Keratinocyte (primary cell): Measurements from ENCODE around the gene PRORP. TPM values are rescaled to one million over a fixed set of nuclear protein-coding genes. Genes with fewer than 3 reads are reported as not detected.

Source experiments
- DNase-seq: peaks from one replicate; pipeline ENCODE4 v3.0.0-alpha.2; 2011; ENCODE audit warnings: low read depth, missing footprints, low spot score
- FAIRE-seq: peaks from 2 replicates; lab custom pipeline; 2011; peaks lifted over from hg19 to GRCh38; lab: Jason Lieb, UNC
- H2AFZ ChIP-seq: 2 replicates; pipeline ENCODE4 v1.6.0; 2012; ENCODE audit warnings: low read length, control low read depth, inconsistent platforms; ENCODE audit not compliant: control insufficient read depth
- H3K27ac ChIP-seq: 2 replicates; pipeline ENCODE4 v1.5.1; 2011; ENCODE audit warnings: low read length; ENCODE audit not compliant: control insufficient read depth, insufficient read depth
- H3K27me3 ChIP-seq: 3 replicates; pipeline ENCODE4 v1.6.0; 2011; ENCODE audit warnings: low read length; ENCODE audit not compliant: control insufficient read depth, insufficient read depth; ENCODE audit errors: extremely low read depth
- H3K36me3 ChIP-seq, 2 experiments: 2 replicates in 1 of 2; 3 replicates in 1 of 2; pipeline ENCODE4 v1.5.1; 2011; ENCODE audit warnings: low read length in 2 of 2, mild to moderate bottlenecking in 1 of 2; ENCODE audit not compliant: control insufficient read depth in 2 of 2, insufficient read depth in 2 of 2; ENCODE audit errors: extremely low read depth in 1 of 2
- H3K4me1 ChIP-seq: 3 replicates; pipeline ENCODE4 v1.5.1; 2011; ENCODE audit warnings: low read length; ENCODE audit not compliant: control insufficient read depth, insufficient read depth; ENCODE audit errors: extremely low read depth
- H3K4me2 ChIP-seq: 3 replicates; pipeline ENCODE4 v1.6.0; 2011; ENCODE audit warnings: low read depth, low read length; ENCODE audit not compliant: control insufficient read depth, insufficient read depth; ENCODE audit errors: extremely low read depth
- H3K4me3 ChIP-seq, 3 experiments: fragments of 200-600 bp in 1 of 3; sonication (generic) in 1 of 3; 2 replicates in 2 of 3; 3 replicates in 1 of 3; pipeline ENCODE4 v1.5.1; 2011 to 2016; ENCODE audit warnings: low read length in 3 of 3, mild to moderate bottlenecking in 3 of 3, control low read depth in 2 of 3, inconsistent platforms in 1 of 3, low read depth in 1 of 3, mixed read lengths in 1 of 3, mixed run types in 1 of 3, moderate library complexity in 1 of 3; ENCODE audit not compliant: control insufficient read depth in 2 of 3, insufficient read depth in 2 of 3; ENCODE audit errors: extremely low read depth in 1 of 3
- H3K79me2 ChIP-seq: 2 replicates; pipeline ENCODE4 v1.6.0; 2012; ENCODE audit warnings: low read length; ENCODE audit not compliant: control insufficient read depth, insufficient read depth
- H3K9ac ChIP-seq: 3 replicates; pipeline ENCODE4 v1.6.0; 2011; ENCODE audit warnings: low read length; ENCODE audit not compliant: control insufficient read depth, insufficient read depth; ENCODE audit errors: extremely low read depth
- H3K9me1 ChIP-seq: 3 replicates; pipeline ENCODE4 v1.6.0; 2011; ENCODE audit warnings: low read length; ENCODE audit not compliant: control insufficient read depth, insufficient read depth; ENCODE audit errors: extremely low read depth
- H3K9me3 ChIP-seq: 2 replicates; pipeline ENCODE4 v1.5.1; 2012; ENCODE audit warnings: low read depth, low read length; ENCODE audit not compliant: control insufficient read depth
- H4K20me1 ChIP-seq: 3 replicates; pipeline ENCODE4 v1.6.0; 2011; ENCODE audit warnings: low read length; ENCODE audit not compliant: control insufficient read depth, insufficient read depth; ENCODE audit errors: extremely low read depth
- EZH2 ChIP-seq: IDR thresholded peaks from one replicate; pipeline ENCODE4 v1.6.1; 2012; ENCODE audit warnings: inconsistent platforms, mild to moderate bottlenecking, low read length, moderate library complexity
- dilution Hi-C: fragments of 300-500 bp; cut with MboI; formaldehyde crosslinking; loops from one replicate; pipeline ENCODE4 v1.7.0; 2020; ENCODE audit warnings: low sequenced_read_pairs; ENCODE audit not compliant: extremely low pct_ligation_motif_present
- polyA plus RNA-seq, 5 experiments: library from polyadenylated mRNA; depleted of rRNA in 3 of 5; stranded (reverse) in 3 of 5; stranded (forward) in 1 of 5; unstranded in 1 of 5; fragments of >200 nt; gene quantifications; 1 replicate in 1 of 5; 2 replicates in 3 of 5; 3 replicates in 1 of 5; pipeline versions ENCODE4 v1.2.1 to v1.2.3, GENCODE V29; 2011 to 2012; ENCODE audit warnings: missing spikeins in 2 of 5, low read depth in 1 of 5, low replicate concordance in 1 of 5
- TF ChIP-seq, protein P1 (sequence below), 3 experiments: IDR thresholded peaks in 1 of 3; conservative IDR thresholded peaks in 1 of 3; optimal IDR thresholded peaks in 1 of 3; 2 replicates in 2 of 3; 3 replicates in 1 of 3; pipeline versions ENCODE3 to v1.5.1; 2011; ENCODE audit warnings: low read length in 3 of 3, mild to moderate bottlenecking in 3 of 3, moderate library complexity in 2 of 3, control low read depth in 1 of 3, inconsistent platforms in 1 of 3; ENCODE audit not compliant: insufficient read depth in 2 of 3; ENCODE audit errors: extremely low read depth in 1 of 3

The PRORP gene
- polyA plus RNA-seq, 1 donor (not counting 4 experiments of a cell fraction or from before 2014, with no cell fraction given), result 51.9 TPM

GRCh38 chr14:35112641-35113040, 9.7 kb upstream of the PRORP start:
- FAIRE-seq (no peak), DNase-seq (no peak)
- Histone ChIP-seq H2AFZ (no peak overlapping the region), H3K27ac (no peak overlapping the region), H3K36me3 (peaks cover 6 to 10% of the 10 kb centered on the region in 2 experiments), H3K79me2 (no peaks in the 10 kb centered on the region), H3K27me3 (no peaks in the 10 kb centered on the region), H3K4me3 (no peak overlapping the region), H3K9me1 (no peaks in the 10 kb centered on the region), H3K4me2 (no peak overlapping the region), H3K4me1 (no peaks in the 10 kb centered on the region), H3K9me3 (no peaks in the 10 kb centered on the region), H3K9ac (no peak overlapping the region), H4K20me1 (no peaks in the 10 kb centered on the region)
- TF ChIP-seq, protein P1, sequence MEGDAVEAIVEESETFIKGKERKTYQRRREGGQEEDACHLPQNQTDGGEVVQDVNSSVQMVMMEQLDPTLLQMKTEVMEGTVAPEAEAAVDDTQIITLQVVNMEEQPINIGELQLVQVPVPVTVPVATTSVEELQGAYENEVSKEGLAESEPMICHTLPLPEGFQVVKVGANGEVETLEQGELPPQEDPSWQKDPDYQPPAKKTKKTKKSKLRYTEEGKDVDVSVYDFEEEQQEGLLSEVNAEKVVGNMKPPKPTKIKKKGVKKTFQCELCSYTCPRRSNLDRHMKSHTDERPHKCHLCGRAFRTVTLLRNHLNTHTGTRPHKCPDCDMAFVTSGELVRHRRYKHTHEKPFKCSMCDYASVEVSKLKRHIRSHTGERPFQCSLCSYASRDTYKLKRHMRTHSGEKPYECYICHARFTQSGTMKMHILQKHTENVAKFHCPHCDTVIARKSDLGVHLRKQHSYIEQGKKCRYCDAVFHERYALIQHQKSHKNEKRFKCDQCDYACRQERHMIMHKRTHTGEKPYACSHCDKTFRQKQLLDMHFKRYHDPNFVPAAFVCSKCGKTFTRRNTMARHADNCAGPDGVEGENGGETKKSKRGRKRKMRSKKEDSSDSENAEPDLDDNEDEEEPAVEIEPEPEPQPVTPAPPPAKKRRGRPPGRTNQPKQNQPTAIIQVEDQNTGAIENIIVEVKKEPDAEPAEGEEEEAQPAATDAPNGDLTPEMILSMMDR (optimal IDR thresholded peaks at IDR 0.05 in 1 of 3, IDR thresholded peaks at IDR 0.05 in 1 of 3, conservative IDR thresholded peaks at IDR 0.05 in 1 of 3; ENCODE audit: extremely low read depth in 1 of 3, insufficient read depth in 2 of 3, low read length in 3 of 3), result no peak
- TF ChIP-seq EZH2, result no peak
- dilution Hi-C loops, result no loop called here

DNA sequence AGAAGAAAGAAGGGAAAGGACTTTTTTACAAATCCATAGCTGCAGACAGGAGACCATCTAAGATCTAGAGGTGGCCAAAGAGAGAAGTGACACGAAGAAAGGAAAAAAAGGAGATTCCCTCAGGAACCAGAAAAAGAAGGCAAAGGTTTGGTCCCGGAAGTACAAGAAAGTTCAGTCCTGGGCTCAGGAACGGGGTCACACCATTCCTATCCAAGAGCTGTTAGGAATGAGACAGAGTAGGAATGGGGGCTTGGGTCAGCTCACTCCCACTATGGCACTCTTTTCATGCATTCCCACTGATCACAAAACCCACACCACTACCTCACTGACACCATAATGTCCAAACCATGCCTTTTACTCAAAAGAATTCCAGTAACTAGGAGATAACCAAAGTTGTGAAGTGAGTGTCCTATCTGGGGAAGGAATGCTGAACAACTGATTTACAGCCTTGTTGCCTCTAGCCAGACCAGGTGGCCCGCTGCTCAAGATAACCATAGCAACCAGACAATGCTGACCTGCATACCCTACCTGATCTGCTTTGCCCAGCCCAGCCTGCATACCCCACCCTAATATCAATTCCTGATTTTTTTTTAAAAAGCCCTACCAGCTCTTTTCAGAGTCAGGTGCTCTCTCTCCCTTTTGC, 8.9 kb upstream of the PRORP start:
- Histone ChIP-seq H4K20me1 (no peaks in the 10 kb centered on the region), H3K4me3 (no peak overlapping the region), H3K9me3 (no peaks in the 10 kb centered on the region), H3K9me1 (no peaks in the 10 kb centered on the region), H2AFZ (no peak overlapping the region), H3K27ac (no peak overlapping the region), H3K4me1 (no peaks in the 10 kb centered on the region), H3K27me3 (no peaks in the 10 kb centered on the region), H3K9ac (no peak overlapping the region), H3K36me3 (peaks cover 6 to 10% of the 10 kb centered on the region in 2 experiments), H3K4me2 (no peak overlapping the region), H3K79me2 (no peaks in the 10 kb centered on the region)
- TF ChIP-seq, protein P1 (optimal IDR thresholded peaks at IDR 0.05 in 1 of 3, IDR thresholded peaks at IDR 0.05 in 1 of 3, conservative IDR thresholded peaks at IDR 0.05 in 1 of 3; ENCODE audit: extremely low read depth in 1 of 3, insufficient read depth in 2 of 3, low read length in 3 of 3), result no peak
- no peak for TF ChIP-seq EZH2
- dilution Hi-C loops, result no loop called here
- no peak for FAIRE-seq
- DNase-seq, result no peak
